ENCODE data around the gene CCDC38. TPM values are rescaled to one million over a fixed set of nuclear protein-coding genes. Genes with fewer than 3 reads are reported as not detected.
"Not testable (repeated sequence)": the region's sequence is repeated elsewhere in the genome, so short reads cannot be mapped to it uniquely, and the experiment has no call there.

The CCDC38 gene
- total RNA-seq, 2 donors from 2014 or later: 0.34 to 0.63 TPM

DNA sequence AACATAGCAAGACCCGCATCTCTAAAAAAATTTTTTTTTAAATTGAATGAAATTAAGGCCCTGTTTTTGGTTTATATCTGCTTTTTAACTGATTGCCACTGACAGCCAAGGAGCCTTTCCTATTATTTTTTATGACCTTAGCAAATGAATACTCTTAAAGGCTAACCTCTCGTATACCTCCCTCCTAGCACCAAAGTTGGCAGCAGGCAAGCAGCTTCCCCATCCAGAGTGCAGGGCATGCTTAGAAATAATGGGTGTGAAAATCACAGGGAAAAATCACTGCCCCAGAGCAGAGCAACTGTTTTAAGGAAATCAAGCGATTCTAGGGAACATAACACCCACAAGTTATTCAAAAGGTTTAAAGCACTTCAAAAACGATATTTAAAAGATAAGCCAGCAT, 33.1 kb upstream of the CCDC38 start:
- Mint-ChIP-seq H3K4me1 (ENCODE audit: low read depth) (no peaks in the 10 kb centered on the region), H3K27me3 (ENCODE audit: low read depth) (no peaks in the 10 kb centered on the region), H3K27ac (no peak overlapping the region), H3K4me3 (no peak overlapping the region), H3K9me3 (no peaks in the 10 kb centered on the region), H3K36me3 (ENCODE audit: insufficient read depth in 2 of 2) (no peaks in the 10 kb centered on the region)
- ATAC-seq (replicated peaks in 1 of 2) (no peak), DNase-seq (no peak)

DNA sequence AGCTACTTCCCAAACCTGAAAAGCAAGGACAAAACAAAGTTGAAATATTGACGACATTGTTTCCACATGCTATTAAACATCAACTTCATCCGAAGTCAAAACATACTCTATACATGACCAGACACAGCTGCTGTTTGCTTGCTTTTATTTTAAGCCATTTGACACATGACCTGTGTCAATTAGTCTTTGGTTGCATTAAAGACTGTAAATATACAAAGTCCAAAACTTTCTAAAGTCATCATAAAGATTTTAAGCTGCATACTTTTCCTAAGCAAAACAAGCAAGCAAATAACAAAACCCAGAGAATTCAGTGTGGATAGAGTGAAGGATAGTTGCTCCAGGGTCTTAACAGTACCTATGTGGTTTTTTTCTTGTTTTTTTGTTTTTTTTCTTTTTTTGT, 31.9 kb upstream of the CCDC38 start:
- Mint-ChIP-seq H3K9me3 (no peaks in the 10 kb centered on the region), H3K27me3 (ENCODE audit: low read depth) (no peaks in the 10 kb centered on the region), H3K27ac (no peak overlapping the region), H3K4me3 (no peak overlapping the region), H3K36me3 (ENCODE audit: insufficient read depth in 2 of 2) (no peaks in the 10 kb centered on the region), H3K4me1 (ENCODE audit: low read depth) (no peaks in the 10 kb centered on the region)
- no peak for ATAC-seq (replicated peaks in 1 of 2)
- no peak for DNase-seq

DNA sequence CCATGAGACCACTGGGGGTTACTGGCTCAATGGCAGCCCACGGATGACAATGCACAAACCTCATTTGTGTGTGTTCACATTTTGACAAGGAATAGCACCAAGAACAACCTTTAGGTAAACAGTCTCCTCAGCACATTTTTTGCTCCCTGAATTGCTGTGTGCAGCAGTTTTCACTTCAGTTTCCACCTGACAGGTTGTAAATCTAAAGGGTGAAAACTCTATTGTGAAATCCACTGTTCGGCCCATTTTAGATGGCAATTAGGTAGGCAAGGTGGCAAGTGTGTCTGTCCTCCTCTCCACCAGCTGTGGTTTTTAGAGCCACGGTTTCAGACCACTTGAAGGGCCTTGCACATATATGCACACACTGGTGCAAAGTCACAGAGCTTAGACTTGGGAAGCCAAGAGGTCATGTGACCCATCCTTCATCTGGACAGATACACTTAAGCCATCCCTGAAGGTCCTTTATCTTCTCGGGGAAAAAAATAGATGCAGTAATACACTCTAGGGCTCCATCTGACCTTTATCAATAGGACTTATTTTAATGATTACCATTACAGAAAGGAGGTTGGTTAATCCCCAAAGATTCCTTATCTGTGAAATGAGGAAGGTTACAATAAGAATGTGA, 30.5 kb upstream of the CCDC38 start:
- Mint-ChIP-seq H3K4me3 (no peak overlapping the region), H3K9me3 (no peaks in the 10 kb centered on the region), H3K36me3 (ENCODE audit: insufficient read depth in 2 of 2) (no peaks in the 10 kb centered on the region), H3K27me3 (ENCODE audit: low read depth) (no peaks in the 10 kb centered on the region), H3K4me1 (ENCODE audit: low read depth) (no peaks in the 10 kb centered on the region), H3K27ac (no peak overlapping the region)
- DNase-seq (no peak), ATAC-seq (replicated peaks in 1 of 2) (no peak)

DNA sequence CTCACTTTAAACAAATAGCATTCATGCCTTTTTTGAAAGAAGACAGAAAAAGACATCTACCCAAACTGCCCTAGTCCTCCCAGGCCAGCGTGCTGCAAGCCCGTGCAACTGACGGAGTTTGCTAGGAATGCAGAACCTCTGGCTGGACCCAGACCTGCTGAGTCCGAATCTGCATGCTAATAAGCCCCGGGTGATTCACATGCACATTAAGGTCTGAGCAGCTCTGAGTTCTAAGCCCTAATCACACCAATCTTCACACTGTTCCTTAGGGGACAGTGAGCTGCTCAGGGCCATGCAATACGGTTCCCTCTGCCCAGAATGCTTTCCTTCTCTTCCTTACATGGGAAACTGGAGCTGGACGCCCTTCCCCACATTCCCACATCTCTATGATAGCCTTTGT, 28.5 kb upstream of the CCDC38 start:
- Mint-ChIP-seq H3K4me1 (ENCODE audit: low read depth) (no peaks in the 10 kb centered on the region), H3K9me3 (no peaks in the 10 kb centered on the region), H3K27me3 (ENCODE audit: low read depth) (no peaks in the 10 kb centered on the region), H3K4me3 (no peak overlapping the region), H3K27ac (no peak overlapping the region), H3K36me3 (ENCODE audit: insufficient read depth in 2 of 2) (no peaks in the 10 kb centered on the region)
- no peak for DNase-seq
- ATAC-seq (replicated peaks in 1 of 2): no peak

GRCh38 chr12:95969116-95969515, 26.7 kb upstream of the CCDC38 start:
- not testable (repeated sequence) for ATAC-seq (replicated peaks in 1 of 2); H3K9me3 Mint-ChIP-seq; H3K36me3 Mint-ChIP-seq (ENCODE audit: insufficient read depth in 2 of 2); H3K4me3 Mint-ChIP-seq; H3K27me3 Mint-ChIP-seq (ENCODE audit: low read depth); DNase-seq; H3K4me1 Mint-ChIP-seq (ENCODE audit: low read depth); H3K27ac Mint-ChIP-seq

DNA sequence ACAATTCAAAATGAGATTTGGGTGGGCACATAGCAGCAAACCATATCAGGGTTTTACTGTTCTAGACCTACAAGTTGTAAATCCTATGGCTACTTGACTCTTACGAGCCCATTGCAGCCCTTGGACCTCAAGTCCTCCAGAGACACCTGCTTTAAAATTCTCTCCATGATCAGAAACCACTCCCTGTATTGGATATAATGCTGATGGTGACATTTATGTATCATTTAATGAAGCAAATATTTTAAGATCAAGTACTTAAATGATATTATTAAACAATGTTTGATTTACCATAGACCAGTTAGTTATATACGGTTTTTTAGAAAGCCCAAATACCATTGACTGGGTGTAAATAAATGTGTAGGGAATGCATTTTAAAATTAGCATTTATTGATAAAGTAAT, 24.9 kb upstream of the CCDC38 start:
- no peaks in the 10 kb centered on the region for H3K9me3 Mint-ChIP-seq
- H3K27me3 Mint-ChIP-seq (ENCODE audit: low read depth): no peaks in the 10 kb centered on the region
- DNase-seq (no peak), ATAC-seq (replicated peaks in 1 of 2) (no peak)
- H3K27ac Mint-ChIP-seq: no peak overlapping the region
- no peak overlapping the region for H3K4me3 Mint-ChIP-seq
- H3K36me3 Mint-ChIP-seq (ENCODE audit: insufficient read depth in 2 of 2): no peaks in the 10 kb centered on the region
- no peaks in the 10 kb centered on the region for H3K4me1 Mint-ChIP-seq (ENCODE audit: low read depth)

DNA sequence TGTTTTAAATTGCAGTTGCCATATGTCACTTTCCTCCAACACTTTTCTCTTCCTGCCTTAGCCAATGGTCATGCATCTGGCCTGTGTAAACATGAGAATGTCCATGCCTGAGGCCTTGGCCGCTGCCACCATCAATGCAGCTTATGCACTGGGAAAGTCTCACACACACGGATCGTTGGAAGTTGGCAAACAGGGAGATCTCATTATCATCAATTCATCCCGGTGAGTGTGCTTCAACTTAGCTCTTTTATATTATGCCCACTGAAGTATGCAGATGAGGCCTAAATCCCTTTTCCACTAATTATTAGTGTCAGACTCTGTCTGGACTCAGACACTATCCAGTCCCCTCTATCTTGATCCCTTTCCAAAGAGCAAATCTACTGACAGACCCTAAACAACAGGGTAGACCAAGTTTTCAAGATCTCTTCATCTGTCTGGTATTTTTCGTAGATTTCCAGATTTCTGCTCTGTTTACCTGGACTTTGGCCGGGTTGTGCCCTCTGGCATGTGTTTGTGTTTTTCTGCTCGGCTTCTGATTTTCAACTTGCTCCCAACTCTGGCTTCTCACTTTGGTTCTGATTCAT, 24.0 kb upstream of the CCDC38 start:
- DNase-seq (no peak), ATAC-seq (replicated peaks in 1 of 2) (no peak)
- Mint-ChIP-seq H3K27me3 (ENCODE audit: low read depth) (no peaks in the 10 kb centered on the region), H3K36me3 (ENCODE audit: insufficient read depth in 2 of 2) (no peaks in the 10 kb centered on the region), H3K4me3 (no peak overlapping the region), H3K9me3 (no peaks in the 10 kb centered on the region), H3K27ac (no peak overlapping the region), H3K4me1 (ENCODE audit: low read depth) (no peaks in the 10 kb centered on the region)

DNA sequence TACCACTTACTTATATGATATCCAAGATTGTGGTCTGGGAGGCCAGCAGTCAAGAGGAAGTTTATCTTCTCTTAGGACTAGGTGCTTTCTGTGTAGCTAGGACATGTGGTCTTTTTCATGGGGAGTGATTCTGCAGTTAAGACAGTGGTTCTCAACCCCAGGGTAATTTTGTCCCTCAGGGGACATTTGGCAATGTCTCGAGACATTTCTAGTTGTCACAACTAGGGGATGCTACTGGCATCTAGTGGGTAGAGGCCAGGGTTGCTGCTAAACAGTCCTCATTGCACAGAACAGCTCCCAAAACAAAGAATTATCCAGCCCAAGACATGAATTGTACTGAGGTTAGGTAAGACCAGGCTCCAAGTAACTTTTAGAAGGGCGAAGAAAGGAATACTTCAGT, 20.7 kb upstream of the CCDC38 start:
- Mint-ChIP-seq H3K9me3 (no peaks in the 10 kb centered on the region), H3K4me1 (ENCODE audit: low read depth) (no peaks in the 10 kb centered on the region), H3K27me3 (ENCODE audit: low read depth) (no peaks in the 10 kb centered on the region), H3K27ac (no peak overlapping the region), H3K4me3 (no peak overlapping the region), H3K36me3 (ENCODE audit: insufficient read depth in 2 of 2) (no peaks in the 10 kb centered on the region)
- DNase-seq (no peak), ATAC-seq (replicated peaks in 1 of 2) (no peak)

GRCh38 chr12:95962222-95962621, 19.8 kb upstream of the CCDC38 start:
- Mint-ChIP-seq H3K36me3 (ENCODE audit: insufficient read depth in 2 of 2) (no peaks in the 10 kb centered on the region), H3K4me3 (no peak overlapping the region)

GRCh38 chr12:95960241-95960640, 17.8 kb upstream of the CCDC38 start:
- Mint-ChIP-seq H3K27me3 (ENCODE audit: low read depth) (no peaks in the 10 kb centered on the region), H3K9me3 (no peaks in the 10 kb centered on the region), H3K27ac (no peak overlapping the region), H3K4me1 (ENCODE audit: low read depth) (no peaks in the 10 kb centered on the region), H3K36me3 (ENCODE audit: insufficient read depth in 2 of 2) (no peaks in the 10 kb centered on the region), H3K4me3 (no peak overlapping the region)
- no peak for DNase-seq
- ATAC-seq (replicated peaks in 1 of 2): no peak

More at GRCh38 chr12:95962222-95962621, 19.8 kb upstream of the CCDC38 start:
- Mint-ChIP-seq H3K27me3 (ENCODE audit: low read depth) (no peaks in the 10 kb centered on the region), H3K9me3 (no peaks in the 10 kb centered on the region), H3K4me1 (ENCODE audit: low read depth) (no peaks in the 10 kb centered on the region), H3K27ac (no peak overlapping the region)
- no peak for ATAC-seq (replicated peaks in 1 of 2)
- DNase-seq: no peak

DNA sequence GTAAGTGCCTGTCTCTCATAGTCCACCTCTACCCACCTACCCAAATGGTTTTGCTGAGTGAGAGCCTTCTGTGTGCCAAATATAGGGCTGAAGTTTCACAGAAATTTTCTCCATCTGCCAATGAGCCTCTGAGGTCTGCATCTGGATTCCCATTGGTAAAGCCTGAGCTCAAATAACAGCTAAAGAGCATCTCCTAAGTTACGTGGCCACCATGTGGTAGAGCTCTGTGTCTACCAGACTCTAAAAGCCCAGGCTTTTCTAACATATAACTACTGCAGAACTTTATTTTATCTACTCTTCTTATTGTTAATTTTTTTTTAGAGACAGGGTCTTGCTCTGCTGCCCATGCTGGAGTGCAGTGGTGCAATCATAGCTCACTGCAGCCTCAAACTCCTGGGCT, 16.7 kb upstream of the CCDC38 start:
- H3K9me3 Mint-ChIP-seq: no peaks in the 10 kb centered on the region
- ATAC-seq (replicated peaks in 1 of 2) (no peak), DNase-seq (no peak)
- no peaks in the 10 kb centered on the region for H3K27me3 Mint-ChIP-seq (ENCODE audit: low read depth)
- no peak overlapping the region for H3K27ac Mint-ChIP-seq
- no peaks in the 10 kb centered on the region for H3K4me1 Mint-ChIP-seq (ENCODE audit: low read depth)
- no peaks in the 10 kb centered on the region for H3K36me3 Mint-ChIP-seq (ENCODE audit: insufficient read depth in 2 of 2)
- no peak overlapping the region for H3K4me3 Mint-ChIP-seq

GRCh38 chr12:95956557-95957145, 14.2 kb upstream of the CCDC38 start:
- no peak overlapping the region for H3K4me3 Mint-ChIP-seq
- no peak for DNase-seq
- H3K36me3 Mint-ChIP-seq (ENCODE audit: insufficient read depth in 2 of 2): no peaks in the 10 kb centered on the region
- ATAC-seq (replicated peaks in 1 of 2): no peak
- no peaks in the 10 kb centered on the region for H3K9me3 Mint-ChIP-seq
- peaks cover 1% of the 10 kb centered on the region for H3K27me3 Mint-ChIP-seq (ENCODE audit: low read depth)
- H3K27ac Mint-ChIP-seq: no peak overlapping the region
- no peaks in the 10 kb centered on the region for H3K4me1 Mint-ChIP-seq (ENCODE audit: low read depth)

- H3K36me3 Mint-ChIP-seq (ENCODE audit: insufficient read depth in 2 of 2): no peaks in the 10 kb centered on the region
- H3K27ac Mint-ChIP-seq: no peak overlapping the region
- no peak overlapping the region for H3K4me3 Mint-ChIP-seq
- peaks cover 6% of the 10 kb centered on the region for H3K27me3 Mint-ChIP-seq (ENCODE audit: low read depth)
- no peaks in the 10 kb centered on the region for H3K9me3 Mint-ChIP-seq
- no peaks in the 10 kb centered on the region for H3K4me1 Mint-ChIP-seq (ENCODE audit: low read depth)
- no peak for DNase-seq
- ATAC-seq (replicated peaks in 1 of 2): no peak
Observed at GRCh38 chr12:95955549-95956159, 13.2 kb upstream of the CCDC38 start.

Measured in activated T-cell treated with anti-CD3 and anti-CD28 coated beads, Interleukin-2, amount 50 U/mL, for 72 hours (primary cell).